Stimulated activated CD8-positive, alpha-beta memory T cell treated with anti-CD3 and anti-CD28 coated beads, Interleukin-4, amount 100 ng/mL, for 4 hours (primary cell): ENCODE data around the gene ARL8A.
"Not testable (repeated sequence)": the region's sequence is repeated elsewhere in the genome, so short reads cannot be mapped to it uniquely, and the experiment has no call there.

ENCODE experiments used
- DNase-seq, 2 donors: peaks; one replicate each; pipeline ENCODE4 v3.0.0-alpha.2; 2020; ENCODE audit warnings: low read depth in 2 of 2, low spot score in 1 of 2

ARL8A gene

DNA sequence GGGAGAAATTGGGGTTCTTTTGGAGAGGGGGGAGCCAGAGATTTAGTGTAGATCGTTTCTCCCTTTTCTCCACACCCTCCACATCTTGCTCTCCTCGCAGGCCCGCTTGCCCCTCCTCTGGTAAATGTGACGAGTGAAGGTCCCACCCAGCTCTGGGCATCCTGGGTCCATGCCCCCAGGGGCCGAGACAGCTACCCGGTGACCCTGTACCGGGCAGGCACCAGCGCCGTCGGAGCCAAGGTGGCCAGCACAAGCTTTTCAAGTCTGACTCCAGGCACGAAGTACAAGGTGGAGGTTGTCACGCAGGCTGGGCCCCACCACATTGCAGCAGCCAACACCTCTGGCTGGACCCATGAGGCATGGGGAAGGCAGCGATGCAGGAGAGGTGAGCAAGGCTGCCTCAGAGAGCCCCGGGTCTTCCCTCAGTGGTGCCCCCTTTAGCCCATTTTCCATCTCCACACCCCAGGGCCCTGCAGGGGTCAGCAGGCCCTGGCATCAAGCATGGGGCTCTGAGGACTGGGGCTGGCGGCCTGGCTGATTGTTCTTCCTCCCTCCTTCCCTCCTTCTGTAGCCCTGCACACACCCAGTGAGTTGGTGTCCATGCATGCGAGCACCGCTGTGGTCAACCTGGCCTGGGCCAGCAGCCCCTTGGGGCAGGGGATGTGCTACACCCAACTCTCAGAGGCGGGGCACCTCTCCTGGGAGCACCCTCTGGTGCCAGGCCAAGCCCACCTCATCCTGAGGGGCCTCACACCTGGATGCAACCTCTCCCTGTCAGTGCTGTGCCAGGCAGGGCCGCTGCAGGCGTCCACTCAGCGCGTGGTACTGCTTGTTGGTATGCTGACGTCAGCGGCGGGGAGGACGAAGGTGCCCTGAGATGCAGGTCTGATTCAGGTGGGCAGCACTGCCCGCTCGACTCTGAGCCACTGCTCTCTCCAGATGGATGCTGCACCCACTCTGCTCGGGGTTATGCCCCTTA lies 32.7 kb upstream of the ARL8A start:
- no peak for DNase-seq

DNA sequence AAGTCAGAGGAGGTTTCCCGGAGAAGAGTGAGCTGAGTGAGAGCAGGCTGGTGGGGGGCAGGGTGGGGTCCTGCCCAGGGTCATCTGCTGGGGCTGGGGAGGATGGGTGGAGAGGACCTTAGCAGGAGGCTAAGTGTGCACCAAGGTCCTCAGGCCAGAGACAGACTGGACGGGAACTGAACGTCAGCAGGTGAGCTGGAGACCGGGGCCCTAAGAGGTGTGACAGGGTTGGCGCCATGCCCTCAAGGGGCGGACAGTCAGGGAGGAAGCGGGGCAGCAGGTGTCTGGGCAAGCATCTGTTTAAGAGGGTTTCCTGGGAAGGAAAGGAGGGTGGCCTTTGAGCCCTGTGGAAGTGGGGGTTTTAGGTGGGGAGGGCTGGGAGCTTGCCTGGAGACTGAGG lies 29.5 kb upstream of the ARL8A start:
- no peak for DNase-seq

DNA sequence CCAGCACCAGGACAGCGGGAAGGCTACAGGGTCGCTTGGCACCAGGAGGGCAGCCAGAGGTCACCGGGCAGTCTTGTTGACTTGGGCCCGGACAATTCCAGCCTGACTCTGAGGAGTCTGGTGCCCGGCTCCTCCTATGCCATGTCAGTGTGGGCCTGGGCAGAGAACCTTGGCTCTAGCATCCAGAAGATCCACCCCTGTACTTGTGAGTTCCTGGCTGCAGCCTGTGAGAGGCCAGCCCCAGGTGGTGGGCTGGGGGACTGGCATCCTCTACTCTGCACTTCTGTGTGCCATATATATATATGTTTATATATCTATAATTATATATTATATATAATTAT lies 27.4 kb upstream of the ARL8A start:
- DNase-seq: no peak

DNA sequence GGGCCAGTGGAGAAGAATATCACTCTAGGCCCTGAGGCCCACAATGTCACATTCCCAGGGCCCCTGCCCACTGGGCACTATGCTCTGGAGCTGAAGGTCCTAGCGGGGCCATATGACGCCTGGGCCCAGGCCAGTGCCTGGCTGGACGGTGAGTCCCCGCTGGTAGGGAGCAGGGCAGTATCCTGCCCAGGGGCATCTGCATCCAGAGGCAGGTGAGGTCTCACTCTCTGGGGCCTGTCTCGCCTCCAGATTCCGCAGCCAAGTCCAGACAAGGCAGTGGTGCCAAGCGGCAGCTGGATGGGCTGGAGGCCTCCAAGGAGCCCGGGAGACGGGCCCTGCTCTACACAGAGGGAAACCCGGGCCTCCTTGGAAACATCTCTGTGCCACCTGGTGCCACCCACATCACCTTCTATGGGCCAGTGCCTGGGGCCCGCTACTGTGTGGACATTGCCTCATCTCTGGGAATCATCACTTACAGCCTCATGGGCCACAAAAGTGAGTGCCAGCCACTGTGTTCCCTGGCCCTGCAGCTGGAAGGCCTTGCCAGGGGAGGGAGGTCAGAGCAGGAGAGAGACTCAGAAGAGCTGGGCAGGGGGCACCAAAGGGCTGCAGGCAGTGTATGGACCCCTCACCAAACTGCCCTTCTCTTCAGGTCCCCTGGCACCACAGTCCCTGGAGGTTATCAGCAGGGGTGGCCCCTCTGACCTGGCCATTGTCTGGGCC lies 26.9 kb upstream of the ARL8A start:
- no peak for DNase-seq

DNA sequence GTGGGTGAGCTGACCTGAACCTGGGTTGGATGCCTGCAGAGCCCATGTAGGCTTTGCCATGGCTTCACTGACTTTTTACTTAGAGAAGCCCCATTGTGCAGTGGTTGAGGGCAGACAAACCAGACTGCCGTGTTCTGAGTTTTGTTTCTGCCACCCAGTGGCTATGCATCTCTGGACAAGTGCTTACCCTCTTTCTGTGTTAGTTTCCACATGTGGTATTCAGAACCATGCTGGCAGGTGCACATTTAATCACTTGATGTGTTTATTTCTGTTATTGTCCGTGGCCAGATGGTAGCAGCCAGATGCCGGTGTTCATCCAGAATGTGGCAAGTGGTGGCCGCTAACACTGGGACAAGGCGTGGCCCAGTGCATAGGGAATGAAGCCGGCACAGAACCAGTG lies 26.2 kb upstream of the ARL8A start:
- no peak for DNase-seq

DNA sequence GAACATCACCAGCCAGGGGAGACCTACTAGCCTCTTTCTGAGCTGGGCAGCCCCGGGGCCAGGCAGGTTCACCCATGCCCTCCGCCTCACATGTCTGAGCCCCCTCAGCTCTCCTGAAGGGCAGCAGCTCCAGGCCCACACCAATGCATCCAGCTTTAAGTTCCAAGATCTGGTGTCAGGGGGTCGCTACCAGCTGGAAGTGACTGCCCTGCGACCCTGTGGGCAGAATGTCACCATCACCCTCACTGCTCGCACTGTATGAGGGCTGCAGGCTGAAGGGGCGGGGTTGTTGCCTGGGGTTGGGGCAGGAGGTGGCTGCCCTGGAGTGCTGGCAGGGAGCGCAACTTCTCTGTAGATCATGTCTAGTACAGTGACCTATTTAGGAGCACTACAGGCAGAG lies 24.3 kb upstream of the ARL8A start:
- DNase-seq: no peak

DNA sequence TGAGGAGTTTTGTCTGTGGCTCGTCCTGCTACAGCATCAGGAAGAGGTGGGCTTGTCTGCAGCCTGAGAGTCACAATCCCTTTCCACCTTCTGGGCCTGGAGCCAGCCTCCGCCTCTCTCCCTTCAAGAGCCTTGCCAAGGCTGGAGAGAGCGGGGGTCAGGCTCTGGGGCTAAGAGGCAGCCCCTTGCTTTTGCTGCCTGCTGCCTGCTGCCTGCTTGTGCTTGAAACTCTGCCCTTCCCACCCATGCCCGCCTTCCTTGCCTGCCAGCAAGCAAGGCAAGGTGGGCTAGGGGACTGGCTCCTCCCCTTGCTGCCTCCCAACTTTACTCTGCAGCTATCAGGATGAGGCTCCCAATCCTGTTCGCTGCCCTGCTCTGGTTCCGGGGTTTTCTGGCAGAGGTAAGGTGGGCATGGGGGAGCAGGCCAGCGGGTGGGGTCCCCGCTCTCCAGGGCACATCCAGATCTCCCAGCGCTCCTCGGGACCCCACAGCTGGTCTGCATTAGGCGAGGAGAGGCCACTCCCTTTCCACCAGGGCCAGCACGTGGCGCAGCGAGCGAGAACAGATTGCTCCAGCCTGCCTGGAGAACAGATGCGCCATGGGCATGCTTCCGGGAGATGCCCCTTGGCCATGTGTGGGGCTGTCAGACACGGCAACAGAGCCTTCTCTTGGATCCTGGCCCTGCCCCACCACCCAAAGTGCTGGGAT lies 23.3 kb upstream of the ARL8A start:
- no peak for DNase-seq

DNA sequence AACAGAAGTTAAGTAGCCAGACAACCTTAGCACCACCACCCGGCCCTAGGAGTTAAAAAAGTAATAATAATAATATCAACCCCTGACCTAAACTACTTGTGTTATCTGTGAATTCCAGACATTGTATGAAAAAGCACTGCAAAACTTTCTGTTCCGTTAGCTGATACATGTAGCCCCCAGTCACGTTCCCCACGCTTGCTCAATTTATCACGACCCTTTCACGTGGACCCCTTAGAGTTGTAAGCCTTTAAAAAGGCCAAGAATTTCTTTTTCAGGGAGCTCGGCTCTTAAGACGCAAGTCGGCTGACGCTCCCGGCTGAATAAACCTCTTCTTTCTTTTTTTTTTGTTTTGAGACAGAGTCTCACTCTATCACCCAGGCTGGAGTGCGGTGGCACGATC lies 22.5 kb upstream of the ARL8A start:
- DNase-seq: not testable (repeated sequence)

DNA sequence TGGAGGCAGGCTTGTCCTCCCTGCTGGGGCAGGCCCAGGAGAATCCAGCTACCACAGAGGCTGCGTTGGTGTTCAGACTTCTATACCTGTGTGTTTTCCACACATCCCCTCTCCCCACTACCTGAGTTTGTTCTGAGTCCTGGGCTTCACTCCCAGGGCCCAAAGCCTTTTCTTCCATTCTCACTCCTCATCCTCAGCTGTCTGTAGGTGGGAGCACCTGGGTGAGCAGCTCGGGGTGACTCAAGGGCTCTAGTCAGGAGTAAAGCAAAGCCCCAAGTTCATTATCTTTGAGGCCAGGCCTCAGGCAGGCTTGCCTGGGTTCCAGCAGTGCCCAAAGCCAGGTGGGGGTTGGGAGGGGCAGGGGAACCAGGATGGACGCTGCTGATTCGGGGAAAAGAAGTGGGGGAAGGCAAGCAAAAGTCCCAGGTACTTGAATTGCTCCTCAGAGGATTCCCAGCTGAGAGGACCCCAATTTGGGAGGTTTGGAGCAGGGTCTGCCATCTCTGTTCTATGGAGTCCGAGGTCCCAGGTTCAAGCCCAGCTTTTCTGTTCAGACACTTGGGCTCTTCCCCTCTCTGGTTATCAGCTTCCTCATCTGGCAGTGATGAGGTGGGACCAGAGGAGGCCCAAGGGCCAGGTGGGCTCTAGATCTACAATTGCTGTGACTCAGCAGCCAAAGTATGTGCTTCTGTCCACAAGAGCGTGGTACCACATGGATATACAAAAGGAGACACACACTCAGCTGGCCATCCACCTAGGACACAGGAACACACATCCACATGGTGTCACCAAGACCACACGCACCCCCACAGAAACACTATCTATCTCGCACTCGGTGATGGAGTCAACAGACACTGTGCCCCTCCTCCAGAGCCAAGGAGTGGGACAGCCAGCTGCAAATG lies 21.7 kb upstream of the ARL8A start:
- DNase-seq: no peak

DNA sequence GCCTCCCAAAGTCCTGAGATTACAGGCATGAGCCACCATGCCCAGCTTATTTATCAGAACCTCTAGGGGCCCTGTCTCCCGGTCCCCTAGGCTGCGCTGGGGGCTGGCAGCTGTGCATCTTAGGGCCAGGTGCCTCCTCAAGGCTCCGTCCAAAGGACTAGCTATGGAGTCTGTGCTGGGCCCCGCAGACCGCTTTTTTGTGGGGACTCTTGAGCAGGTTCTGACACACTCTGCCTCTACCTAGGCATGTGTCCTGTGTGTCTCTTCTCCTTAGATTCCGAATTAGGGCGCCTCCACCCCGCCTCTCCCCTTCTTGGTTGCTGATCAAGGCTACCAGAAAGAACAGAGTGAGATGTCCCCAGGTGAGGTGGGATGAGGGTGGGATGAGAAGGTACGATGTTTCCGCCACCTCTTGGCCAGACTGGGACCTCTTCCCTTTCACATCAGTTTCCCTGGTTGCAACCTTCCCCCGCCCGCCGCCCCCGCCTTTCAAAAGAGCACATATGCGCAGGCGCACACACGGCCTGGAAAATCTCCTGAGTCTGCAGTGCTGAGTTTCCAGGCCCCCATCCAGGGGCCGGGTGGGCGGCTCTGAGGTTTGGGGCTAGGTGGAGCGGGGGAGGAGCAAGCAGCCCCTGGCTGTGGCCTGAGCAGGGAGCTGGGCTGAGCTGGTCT lies 20.9 kb upstream of the ARL8A start:
- DNase-seq: no peak

DNA sequence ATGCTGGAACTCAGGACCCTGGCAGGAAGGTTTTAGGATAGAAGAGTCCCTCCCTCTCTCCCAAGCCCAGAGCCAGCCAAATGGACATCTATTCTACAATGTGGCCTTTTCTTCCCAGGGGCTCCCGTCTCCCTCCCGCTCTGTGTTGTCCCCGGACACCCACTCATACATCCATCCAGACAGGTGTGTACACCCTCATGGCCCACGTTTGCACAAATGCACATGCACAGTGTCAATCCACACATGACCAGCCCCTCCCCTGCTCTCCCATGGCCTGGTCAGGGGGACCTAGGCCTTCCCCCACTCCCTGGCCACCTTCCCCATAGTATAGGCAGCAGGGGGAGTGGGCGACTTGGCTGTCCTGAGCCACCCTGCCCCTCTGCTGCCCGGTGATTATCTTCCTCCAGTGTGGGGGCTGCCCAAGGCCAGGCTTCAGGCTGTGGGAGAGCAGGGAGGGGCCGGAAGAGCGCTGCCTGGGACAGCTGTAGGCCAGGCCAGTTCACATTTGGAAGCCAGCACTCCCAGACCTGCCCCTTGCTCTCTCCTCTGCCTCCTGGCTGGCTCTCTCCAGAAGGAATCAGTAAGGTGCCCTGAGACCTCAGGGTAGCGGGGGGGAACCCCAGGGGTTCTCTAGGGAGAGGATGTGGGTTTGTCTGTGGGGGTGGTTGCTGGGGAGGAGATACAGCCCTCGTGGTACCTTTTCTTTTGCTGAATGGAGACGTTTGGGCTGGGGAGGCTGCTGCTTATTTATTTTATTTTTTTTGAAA lies 19.9 kb upstream of the ARL8A start:
- peak; percentile 53 to 68 for DNase-seq

DNA sequence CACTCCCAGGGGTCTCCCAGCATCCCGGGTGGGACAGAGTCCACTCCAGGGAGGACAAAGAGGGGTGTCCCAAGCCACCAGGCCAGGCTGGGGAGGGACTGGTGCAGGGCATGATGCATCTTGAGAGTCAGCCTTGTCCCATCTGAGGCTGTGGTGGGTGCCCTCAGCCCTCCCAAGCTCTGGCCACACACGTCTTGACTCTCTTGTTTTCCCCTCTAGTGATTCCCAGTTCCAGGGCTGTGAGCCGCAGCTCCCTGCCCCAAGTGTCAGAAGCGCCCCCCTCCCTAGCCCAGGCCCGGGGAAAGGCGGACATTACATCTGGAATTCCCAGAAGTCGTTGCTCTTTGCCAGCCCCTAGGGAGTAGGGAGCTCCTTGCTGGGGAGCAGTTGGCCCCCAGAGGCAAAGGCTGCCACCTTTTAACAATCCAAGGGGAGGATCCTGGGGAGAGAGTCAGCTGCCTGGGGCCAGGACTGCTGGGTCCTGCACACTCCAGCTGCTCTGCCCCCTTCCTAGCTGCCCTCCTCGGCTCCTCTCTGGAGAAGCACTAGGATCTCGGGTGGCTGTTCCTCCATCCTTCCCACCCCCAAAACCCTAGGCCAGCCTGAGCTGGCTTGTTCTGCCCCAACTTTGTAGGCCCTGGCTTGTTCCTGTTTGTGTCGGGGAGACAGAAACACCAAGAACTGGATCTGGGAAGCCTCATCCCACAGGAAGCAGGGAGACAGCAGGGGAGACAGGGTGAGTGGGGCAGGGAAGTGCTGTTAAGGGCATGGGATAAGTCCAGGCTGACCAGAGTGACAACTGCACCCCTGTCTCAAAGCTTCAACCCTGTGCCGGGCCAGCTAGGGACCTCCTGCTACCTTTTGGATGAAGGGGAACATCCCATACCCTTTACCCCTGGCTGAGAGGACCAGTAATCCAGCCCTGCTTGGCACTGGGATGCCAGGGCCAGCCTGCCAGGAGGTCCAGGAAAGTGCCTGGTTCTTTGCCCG lies 19.0 kb upstream of the ARL8A start:
- DNase-seq: no peak

DNA sequence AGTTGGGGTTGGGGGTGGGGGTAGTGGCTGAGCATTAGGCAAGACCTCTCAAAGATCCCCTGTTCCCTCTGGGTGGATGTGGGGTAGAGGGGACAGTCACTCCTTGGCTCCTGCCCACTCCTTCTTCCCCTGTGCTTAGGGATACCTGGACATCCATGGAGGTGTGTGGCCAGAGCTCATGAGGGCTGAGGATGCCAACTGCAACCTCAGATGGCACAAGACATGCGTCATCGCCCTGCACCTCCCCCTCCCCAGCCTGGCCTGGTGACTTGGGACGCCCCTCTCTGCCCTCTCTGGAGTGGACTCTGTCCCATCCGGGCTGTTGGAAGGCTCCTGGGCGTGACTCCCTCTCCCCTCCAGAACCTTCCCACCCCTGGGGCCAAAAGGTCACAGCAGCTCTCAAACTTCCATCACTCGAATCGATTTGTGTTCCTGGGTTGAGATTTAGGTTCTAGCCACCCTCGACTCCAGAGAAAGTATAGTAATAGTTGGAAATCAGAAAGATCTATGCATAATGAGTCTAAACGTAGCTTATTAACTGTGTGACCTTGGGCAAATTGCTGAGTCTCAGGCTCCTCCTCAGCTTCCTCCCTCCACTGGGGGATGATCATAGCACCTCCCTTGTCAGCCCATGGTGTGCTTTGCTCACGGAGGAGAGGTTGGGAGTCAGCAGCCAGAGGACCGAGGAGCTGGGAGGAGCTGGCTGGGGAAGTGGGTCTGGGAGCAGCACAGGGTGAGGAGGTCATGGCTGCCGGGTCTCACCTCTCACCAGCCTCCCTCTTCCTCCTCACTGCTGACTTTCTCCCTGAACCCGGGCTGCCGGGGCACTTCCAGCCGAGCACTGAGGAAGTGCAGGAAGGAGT lies 18.1 kb upstream of the ARL8A start:
- DNase-seq: no peak

DNA sequence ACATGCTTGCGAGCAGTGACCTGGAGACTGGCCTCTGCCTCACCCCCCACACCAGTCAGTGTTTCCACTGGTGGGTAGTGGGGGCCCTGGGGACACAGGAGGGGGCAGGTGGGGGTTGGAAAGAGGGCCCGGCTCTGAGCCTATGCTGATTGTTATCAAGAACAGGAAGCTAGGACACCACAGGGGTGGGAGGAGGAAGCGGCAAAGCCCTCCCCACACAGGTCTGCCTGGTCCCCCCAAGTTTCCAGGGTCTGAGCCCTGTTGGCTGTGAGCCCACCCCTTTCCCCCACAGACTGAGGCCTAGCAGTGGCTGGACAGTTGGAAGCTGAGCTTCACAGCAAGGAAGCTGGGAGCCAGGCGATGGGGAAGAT lies 17.5 kb upstream of the ARL8A start:
- peak; percentile 29 to 56 for DNase-seq

DNA sequence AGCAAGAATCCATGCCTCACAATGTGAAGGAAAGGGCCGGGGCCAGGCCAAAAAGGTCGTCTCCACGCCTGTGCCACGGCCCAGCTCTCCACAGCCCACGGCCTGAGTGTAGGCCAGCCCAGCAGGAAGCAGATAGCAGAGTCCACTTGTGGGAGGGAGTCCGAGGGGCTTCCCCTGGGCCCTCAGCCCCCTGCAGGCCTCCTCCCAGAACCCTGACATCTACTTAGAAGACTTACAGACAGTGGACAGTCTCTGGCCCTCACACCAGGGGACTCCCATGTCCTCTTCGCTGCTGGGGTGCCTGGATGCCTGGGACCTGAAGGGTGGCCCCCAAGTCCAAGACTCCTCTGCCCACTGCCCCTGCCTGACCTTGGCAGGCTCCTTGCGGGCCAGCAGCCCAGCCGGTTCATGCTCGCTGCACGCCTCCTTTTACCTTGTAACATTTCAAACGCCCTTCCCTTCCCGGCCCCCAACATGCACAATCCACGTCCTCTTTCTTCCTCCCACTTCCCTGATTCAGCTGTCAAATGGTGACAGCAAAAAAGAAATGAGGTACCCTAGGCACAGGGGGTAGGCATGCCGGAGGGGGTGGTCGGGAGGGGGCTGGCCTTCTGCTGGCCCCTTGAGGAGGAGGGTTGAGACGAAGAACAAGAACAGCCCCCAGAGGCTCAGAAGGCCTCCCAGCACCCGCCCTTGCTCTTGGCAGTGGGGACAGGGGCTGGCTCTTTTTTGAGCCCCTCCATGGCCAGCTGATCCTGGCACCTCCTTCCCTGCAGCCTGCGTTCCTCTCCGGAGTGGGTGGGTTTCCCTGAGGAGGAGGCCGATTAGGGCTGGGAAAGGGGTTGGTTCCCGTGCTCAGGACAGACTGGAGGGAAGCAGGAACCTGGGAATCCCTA lies 16.9 kb upstream of the ARL8A start:
- DNase-seq: no peak

DNA sequence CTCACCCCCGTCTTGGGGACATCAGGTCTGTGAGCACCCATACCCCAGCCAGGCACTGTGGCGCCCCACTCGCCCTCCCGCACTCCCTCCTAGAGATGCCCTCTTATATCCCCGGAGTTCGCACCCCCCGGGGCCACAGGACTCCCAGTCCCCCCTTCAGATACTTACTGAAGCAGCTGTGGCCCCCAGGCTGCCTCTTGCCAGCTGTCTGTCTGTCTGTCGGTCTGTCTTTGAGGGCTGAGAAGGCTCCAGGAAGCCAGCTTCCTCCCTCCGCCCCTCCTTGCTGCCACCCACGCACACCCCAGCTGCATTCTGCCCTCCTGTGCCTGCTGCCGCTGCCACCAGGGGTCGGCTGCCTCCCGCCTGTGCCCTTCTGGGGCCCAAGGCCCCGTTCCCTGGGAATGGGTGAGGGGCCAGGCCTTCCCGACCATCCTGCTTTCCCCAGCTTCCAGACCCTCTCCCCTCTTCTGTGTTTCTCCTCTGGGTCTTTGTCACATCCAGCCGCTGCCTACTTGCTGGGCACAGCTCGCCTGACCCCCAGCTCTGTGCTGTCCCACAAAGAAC lies 15.9 kb upstream of the ARL8A start, which contains the start of gene PTPN7:
PTPN7 (minus strand) TSS at position 226 of the 564 bp plus-strand sequence. CDS start 1,200 bp downstream, outside the sequence.
- peak; percentile 79 to 81 for DNase-seq
